Measurements from ENCODE around the gene XRCC6.
"Not testable (repeated sequence)": the region's sequence is repeated elsewhere in the genome, so short reads cannot be mapped to it uniquely, and the experiment has no call there.

Gene XRCC6

GRCh38 chr22:41650821-41651220, 29.7 kb downstream of the XRCC6 start:
- DNase-seq (ENCODE audit: low read depth in 2 of 2), result no peak

DNA sequence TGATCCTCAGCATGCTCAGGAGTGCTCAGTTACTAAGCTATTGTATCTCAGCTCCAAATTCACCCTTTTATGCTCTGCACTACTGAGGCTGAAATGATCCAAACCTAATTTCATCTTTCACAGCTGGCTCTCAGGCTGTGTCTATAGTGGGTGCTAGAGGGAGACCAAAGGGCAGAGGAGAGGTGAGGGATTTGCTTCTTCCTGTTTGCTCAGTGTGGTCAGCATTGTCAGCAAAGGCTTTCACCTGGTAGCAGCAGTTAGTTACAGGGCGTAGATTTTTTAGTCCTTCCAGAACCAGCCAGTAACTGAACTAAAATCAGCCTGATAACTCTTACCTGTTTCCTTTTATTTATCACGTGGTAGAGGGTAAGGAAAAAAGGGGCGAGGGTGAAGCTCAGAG, 33.2 kb downstream of the XRCC6 start:
- no peak for DNase-seq (ENCODE audit: low read depth in 2 of 2)

DNA sequence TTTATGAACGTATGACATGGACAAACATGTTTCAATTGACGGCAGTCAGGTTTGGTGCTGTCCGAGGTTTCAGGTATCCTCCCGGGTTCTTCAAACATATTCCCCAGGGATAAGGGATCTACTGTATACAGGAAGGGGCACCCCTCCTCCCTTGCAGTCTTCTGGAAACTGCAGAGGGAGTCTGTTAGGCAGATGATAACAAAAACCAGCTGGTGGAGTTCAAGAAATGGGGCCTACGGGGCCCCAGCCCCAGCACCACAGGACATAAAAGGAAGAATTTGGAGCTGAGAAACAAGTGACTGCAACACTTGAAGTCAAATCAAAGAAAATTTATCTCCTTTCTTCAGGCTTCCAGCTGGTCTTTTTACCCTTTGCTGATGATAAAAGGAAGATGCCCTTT, 35.5 kb downstream of the XRCC6 start:
- no peak for DNase-seq (ENCODE audit: low read depth in 2 of 2)

DNA sequence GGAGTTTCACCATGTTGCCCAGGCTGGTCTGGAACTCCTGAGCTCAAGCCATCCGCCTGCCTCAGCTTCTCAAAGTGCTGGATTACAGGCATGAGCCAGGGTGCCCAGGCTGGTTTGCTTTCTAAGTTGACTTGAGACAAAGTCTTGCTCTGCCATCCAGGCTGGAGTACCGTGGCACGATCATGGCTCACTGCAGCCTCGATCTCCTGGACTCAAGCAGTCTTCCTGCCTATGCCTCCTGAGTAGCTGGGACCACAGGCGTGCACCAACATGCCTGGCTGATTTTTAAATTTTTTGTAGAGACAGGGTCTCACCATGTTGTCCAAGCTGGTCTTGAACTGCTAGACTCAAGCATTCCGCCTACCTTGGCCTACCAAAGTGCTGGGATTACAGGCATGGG, 36.6 kb downstream of the XRCC6 start:
- DNase-seq (ENCODE audit: low read depth in 2 of 2), result no peak

DNA sequence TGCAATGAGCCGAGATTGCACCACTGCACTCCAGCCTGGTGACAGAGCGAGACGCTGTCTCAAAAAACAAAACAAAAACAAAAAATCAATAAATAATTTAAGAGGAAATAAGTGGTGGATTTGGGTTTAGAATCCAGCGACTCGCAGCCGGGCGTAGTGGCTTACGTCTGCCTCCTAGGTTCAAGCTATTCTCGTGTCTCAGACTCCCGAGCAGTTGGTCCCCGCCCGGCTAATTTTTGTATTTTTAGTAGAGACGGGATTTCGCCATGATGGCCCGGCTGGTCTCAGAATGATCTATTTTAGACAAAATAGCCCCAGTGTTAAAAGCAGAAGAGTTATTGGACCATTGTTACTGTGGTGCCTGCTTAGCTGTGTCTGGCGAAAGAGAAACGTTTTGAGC, 37.8 kb downstream of the XRCC6 start:
- DNase-seq (ENCODE audit: low read depth in 2 of 2), result no peak

DNA sequence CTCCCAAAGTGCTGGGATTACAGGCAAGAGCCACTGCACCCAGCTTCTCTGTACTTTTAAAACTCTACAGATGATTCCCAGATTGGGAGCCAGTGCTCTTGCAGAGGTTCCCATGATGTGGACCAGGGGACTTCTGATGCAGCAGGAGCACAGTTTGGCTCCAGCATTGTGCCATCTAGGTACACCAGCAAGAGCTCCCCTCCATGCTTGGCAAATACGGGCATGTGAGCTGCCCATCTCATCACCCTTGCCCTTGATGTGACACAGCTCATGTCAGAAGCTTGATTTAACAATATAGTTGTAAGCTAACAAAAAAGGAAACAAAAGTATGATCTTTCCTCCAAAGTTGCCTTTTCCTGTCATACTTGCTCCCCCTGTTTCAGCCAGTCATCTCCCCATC, 38.8 kb downstream of the XRCC6 start:
- DNase-seq (ENCODE audit: low read depth in 2 of 2), result no peak

DNA sequence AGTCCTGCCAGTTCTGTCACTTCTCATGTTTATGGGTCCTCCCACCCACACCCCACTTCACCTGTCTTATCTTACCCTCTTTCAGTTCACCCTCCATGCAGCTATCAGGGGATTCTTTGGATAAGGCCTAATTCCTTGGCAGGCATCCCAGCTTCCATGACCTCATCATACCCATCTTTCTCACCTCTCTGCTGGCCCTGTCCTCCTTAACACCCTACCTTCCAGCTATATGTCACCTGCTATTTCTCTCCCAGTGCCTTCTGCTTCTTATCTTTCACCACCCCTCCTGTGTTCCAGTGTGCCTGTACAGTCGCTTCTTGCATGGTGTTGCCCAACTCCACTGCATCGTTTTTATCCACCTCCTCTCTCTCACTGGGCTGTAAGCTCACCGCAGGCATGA, 39.3 kb downstream of the XRCC6 start:
- no peak for DNase-seq (ENCODE audit: low read depth in 2 of 2)

GRCh38 chr22:41661088-41661487, 40.0 kb downstream of the XRCC6 start:
- no peak for DNase-seq (ENCODE audit: low read depth in 2 of 2)

DNA sequence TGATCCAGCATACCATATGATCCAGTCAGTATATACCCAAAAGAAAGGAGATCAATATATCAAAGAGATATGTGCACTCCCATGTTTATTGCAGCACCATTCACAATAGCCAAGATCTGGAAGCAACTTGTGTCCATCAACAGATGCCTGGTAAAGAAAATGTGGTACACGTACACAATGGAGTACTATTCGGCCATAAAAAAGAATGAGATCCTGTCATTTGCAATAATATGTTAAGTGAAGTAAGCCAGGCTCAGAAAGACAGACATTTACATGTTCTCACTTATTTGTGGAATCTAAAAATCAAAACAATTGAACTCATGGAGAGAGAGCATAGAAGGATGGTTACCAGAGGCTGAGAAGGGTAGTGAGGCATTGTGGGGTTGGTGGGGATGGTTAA, 40.6 kb downstream of the XRCC6 start:
- no peak for DNase-seq (ENCODE audit: low read depth in 2 of 2)

DNA sequence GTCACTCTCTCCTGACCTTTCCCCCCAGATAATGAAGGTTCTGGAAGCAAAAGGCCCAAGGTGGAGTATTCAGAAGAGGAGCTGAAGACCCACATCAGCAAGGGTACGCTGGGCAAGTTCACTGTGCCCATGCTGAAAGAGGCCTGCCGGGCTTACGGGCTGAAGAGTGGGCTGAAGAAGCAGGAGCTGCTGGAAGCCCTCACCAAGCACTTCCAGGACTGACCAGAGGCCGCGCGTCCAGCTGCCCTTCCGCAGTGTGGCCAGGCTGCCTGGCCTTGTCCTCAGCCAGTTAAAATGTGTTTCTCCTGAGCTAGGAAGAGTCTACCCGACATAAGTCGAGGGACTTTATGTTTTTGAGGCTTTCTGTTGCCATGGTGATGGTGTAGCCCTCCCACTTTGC, 42.5 kb downstream of the XRCC6 start:
- not testable (repeated sequence) for DNase-seq (ENCODE audit: low read depth in 2 of 2)

DNA sequence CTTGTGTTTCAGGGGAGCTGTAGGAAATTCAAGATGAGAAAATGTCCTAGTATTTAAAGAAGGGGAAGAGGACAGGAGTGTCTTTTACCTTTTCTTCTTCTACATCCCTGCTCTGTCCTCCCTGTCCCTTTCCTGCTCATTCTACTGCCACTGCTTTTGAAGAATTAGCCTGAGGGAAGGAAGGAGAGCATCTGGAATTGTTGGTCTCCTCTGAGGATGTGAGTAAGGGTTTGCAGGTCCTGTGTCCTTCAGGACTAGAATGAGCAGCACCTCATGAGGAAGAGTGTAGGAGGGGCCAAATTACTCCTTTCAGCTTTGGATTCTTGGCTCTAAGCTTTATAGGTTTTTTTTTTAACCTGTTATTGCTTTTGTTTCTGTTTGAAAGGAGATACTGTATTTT, 43.4 kb downstream of the XRCC6 start:
- no peak for DNase-seq (ENCODE audit: low read depth in 2 of 2)

DNA sequence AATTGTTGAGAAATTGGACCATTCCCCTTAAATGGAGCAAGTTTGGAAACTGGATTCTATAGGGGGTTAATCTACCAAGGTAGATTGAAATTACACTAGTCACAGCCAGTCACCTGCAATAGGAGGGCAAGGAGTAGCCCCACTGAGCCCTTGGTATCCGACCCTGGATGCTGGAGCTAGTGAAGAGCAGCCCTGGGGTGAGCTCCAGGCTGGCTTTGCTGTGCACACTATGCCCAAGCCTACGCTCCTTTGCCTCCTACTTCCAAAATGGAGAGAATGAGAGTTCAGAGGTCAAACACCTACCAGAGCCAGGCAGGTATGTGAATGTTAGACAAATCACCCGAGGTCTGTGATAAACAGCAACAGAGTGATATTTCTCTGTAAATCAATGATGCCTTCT, 43.9 kb downstream of the XRCC6 start:
- no peak for DNase-seq (ENCODE audit: low read depth in 2 of 2)

GRCh38 chr22:41668971-41669911, 48.1 kb downstream of the XRCC6 start:
- no peak for DNase-seq (ENCODE audit: low read depth in 2 of 2)

GRCh38 chr22:41672096-41672495, 51.0 kb downstream of the XRCC6 start:
- DNase-seq (ENCODE audit: low read depth in 2 of 2), result not testable (repeated sequence)

GRCh38 chr22:41672780-41673509, 51.9 kb downstream of the XRCC6 start:
- DNase-seq (ENCODE audit: low read depth in 2 of 2), result no peak

DNA sequence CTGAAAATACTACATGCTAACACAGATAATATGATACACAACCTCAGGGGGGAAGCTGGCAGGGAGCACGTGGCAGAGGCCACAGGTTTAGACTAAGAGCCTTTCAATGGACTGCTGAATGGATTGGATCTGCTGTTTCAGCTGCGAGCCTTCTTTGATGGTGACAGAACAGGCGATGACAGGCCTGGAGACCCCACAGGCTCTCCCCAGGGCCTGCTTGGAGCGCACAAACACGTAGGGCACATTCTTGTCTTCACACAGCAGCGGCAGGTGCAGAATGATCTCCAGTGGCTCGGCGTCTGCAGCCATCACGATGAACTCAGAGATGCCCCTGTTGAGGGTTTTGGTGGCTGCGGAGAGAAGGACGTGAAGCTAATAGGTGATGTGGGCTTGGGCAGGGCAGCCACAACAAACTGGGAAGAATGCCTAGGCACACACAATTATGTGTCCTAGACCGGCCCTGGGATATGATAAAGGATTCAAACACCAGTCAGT, 53.8 kb downstream of the XRCC6 start:
- no peak for DNase-seq (ENCODE audit: low read depth in 2 of 2)

DNA sequence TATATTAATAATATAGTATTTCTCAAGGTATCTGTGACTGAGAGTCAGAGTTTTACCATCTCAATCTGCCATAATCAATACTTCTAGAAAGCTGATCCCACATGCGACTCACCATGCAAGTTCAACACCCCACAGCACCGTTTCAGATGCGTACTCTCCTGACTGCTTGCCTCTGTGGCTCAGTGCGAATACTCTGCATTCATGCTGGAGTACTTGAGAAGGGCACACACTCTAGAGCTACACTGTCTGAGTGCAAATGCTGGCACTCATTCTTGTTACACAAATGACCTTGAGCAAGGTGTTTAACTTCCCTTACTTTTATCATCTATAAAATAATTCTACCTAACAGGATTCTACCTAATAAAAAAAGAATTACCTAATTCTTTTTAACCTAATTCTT, 55.0 kb downstream of the XRCC6 start:
- DNase-seq (ENCODE audit: low read depth in 2 of 2), result no peak

- DNase-seq (ENCODE audit: low read depth in 2 of 2), result no peak
Measured at GRCh38 chr22:41681616-41682015, 60.5 kb downstream of the XRCC6 start.

DNA sequence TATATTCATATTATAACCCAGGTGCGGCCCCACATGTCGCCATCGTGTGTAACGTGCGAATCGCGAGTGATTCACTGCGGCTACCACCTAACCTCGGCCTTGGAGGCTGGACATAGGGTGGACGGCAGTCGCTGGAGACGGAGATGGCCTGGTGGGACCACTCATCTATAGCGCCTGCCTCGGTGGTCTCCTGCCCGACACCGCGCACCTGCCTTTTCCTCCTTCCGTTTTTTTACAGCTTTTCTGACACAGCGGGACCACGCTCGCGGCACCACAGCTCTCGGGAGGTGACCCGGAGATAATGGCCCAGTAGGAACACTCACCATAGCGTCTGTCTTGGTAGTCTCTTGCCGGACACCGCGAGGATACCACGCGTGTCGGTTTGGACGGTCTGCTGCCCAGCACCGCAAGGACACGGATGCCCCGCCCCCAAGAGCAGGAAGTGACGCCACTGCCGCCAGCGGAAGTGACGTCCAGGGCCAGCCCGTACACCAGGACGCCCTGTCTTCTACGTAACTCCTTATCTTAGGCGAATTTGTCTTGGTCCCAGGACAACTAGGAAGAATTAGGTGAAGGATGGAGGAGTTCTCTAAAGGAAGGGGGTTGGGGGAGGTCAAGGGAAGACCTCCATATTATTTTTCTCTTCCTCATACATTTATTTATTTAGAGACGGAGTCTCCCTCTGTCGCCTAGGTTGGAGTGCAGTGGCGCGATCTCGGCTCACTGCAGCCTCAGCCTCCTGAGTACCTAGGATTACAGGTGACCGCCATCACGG, 61.1 kb downstream of the XRCC6 start:
- DNase-seq (ENCODE audit: low read depth in 2 of 2), result peak; percentile 75

GRCh38 chr22:41683052-41683451, 62.0 kb downstream of the XRCC6 start:
- no peak for DNase-seq (ENCODE audit: low read depth in 2 of 2)

DNA sequence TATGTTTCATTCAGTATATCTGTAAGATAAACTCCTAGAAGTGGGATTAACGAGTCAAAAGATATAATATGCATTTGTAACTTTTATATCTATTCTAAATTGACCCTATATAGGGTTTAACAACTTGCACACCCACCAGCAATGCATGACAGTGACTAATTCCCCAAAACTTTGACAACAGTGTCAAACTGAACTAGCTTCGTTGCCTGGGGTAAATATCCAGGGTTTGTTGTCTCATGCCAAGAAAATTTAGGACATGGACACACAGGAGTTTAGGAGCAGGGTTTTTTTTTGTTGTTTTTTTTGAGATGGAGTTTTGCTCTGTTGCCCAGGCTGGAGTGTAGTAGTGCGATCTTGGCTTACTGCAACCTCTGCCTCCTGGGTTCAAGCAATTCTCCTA, 62.5 kb downstream of the XRCC6 start:
- DNase-seq (ENCODE audit: low read depth in 2 of 2), result no peak

DNA sequence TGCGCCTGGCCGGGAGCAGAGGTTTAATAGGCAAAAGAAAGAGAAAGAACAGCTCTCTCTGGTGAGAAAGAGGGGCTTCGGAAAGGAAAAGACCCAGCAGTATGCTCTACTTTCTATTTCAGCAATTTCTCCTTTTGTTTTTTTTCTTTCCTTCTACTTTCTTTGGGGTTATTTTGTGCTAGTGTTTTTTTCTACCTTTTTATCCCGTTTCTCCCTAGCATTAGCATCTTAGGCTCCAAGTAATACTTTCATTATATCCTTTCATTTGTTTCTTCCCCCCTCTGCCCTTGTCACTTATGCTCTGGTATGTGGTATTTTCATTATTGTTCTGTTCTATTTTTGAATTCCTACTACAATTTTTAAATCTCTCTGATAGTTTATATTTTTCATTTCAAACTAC, 63.1 kb downstream of the XRCC6 start:
- no peak for DNase-seq (ENCODE audit: low read depth in 2 of 2)

Data from stimulated activated CD8-positive, alpha-beta memory T cell treated with anti-CD3 and anti-CD28 coated beads, Interleukin-7, amount 100 ng/mL, for 1 hour (primary cell).